ENCODE results near the gene ZNF26. TPM values are rescaled to one million over a fixed set of nuclear protein-coding genes. Genes with fewer than 3 reads are reported as not detected.
A peak's percentile ranks its signal among the peaks of the same experiment; 100 is the strongest.

ZNF26 gene
- total and polyA plus RNA-seq, 2 donors (not counting 1 experiment from before 2014, with no cell fraction given), result 36.0 to 38.3 TPM

DNA sequence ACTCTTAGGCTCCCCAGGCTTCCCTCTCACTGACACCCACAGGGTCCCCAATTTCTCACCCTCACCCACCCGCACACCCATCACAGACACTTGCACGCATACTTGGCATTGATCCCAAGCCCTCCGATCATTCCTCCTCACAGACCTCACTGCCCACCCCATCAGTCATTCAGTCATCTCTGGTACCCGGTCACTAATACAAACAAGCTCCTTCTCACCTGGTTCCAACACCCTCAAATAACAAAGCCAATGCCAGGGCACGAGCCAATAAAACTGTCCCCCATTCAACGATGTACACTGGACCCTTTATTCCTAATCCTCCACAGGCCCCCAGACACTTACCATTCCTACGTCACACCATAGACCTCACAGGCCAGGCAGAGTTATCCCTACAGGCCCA is 32.4 kb upstream of the ZNF26 start:
- H3K9me3 ChIP-seq (ENCODE audit: control extremely low read depth in 1 of 3, control insufficient read depth in 2 of 3, insufficient read depth in 1 of 3, low read length in 2 of 3), result peaks cover 0 to 37% (median 7%) of the 10 kb centered on the region in 3 donors
- TF ChIP-seq EZH2 (IDR thresholded peaks at IDR 0.05; ENCODE audit: borderline replicate concordance, insufficient read depth, low read depth, low read length, poor library complexity, severe bottlenecking) (no peak), CTCF (IDR thresholded peaks at IDR 0.05) (no peak)
- peaks cover 0 to 7% of the 10 kb centered on the region in 2 experiments for H3K36me3 ChIP-seq (replicated peaks in 1 of 2; ENCODE audit: control extremely low read depth in 1 of 2, control insufficient read depth in 1 of 2, extremely low read depth in 1 of 2, insufficient read depth in 2 of 2, low read length in 1 of 2)
- H4K20me1 ChIP-seq (ENCODE audit: control insufficient read depth, insufficient read depth, low read length, poor library complexity, severe bottlenecking), result peaks cover 20% of the 10 kb centered on the region
- DNase-seq (no peak), ATAC-seq (ENCODE audit: low read depth) (no peak)
- no peak overlapping the region for H2AFZ ChIP-seq (ENCODE audit: insufficient read depth, low read depth, low read length, poor library complexity, severe bottlenecking)
- Mint-ChIP-seq H3K4me3 (peak overlapping the region; percentile 37), H3K27ac (no peak overlapping the region), H3K9me3 (ENCODE audit: insufficient read depth) (peaks cover 2% of the 10 kb centered on the region), H3K27me3 (no peaks in the 10 kb centered on the region), H3K4me1 (peaks cover 26% of the 10 kb centered on the region)
- H3K4me2 ChIP-seq (replicated peaks; ENCODE audit: low read depth, low read length, poor library complexity, severe bottlenecking), result no peak overlapping the region
- H3K4me3 ChIP-seq (ENCODE audit: control extremely low read depth in 1 of 5, extremely low read depth in 1 of 5, insufficient read depth in 1 of 5, low read depth in 2 of 5, low read length in 4 of 5), result no peak overlapping the region
- ChIA-PET CTCF (no interaction called here), POLR2A (no interaction called here)
- no peaks in the 10 kb centered on the region for H3K27me3 ChIP-seq (replicated peaks in 1 of 4; ENCODE audit: control extremely low read depth in 1 of 4, control insufficient read depth in 3 of 4, insufficient read depth in 4 of 4, low read length in 3 of 4)
- H3K4me1 ChIP-seq (ENCODE audit: control insufficient read depth in 2 of 2, insufficient read depth in 2 of 2, low read length in 2 of 2), result peaks cover 11 to 19% of the 10 kb centered on the region in 2 donors
- intact Hi-C loops (cut with micrococcal nuclease), result no loop called here
- H3K79me2 ChIP-seq (ENCODE audit: control insufficient read depth, insufficient read depth, low read length), result peaks cover 84% of the 10 kb centered on the region
- H3K9ac ChIP-seq (ENCODE audit: low read length), result no peak overlapping the region
- H3K27ac ChIP-seq (ENCODE audit: low read length in 2 of 2), result no peak overlapping the region
- WGBS (ENCODE audit: insufficient coverage), result over 99% methylated on average over 7 of the region's 7 CpGs

- H3K27me3 ChIP-seq (replicated peaks in 1 of 4; ENCODE audit: control extremely low read depth in 1 of 4, control insufficient read depth in 3 of 4, insufficient read depth in 4 of 4, low read length in 3 of 4), result no peaks in the 10 kb centered on the region
- Mint-ChIP-seq H3K4me3 (peak overlapping the region; percentile 93), H3K4me1 (peaks cover 26% of the 10 kb centered on the region), H3K27me3 (no peaks in the 10 kb centered on the region), H3K27ac (peak overlapping the region; percentile 88), H3K9me3 (ENCODE audit: insufficient read depth) (peaks cover 2% of the 10 kb centered on the region)
- peak overlapping the region; percentile 89 for H3K4me2 ChIP-seq (replicated peaks; ENCODE audit: low read depth, low read length, poor library complexity, severe bottlenecking)
- ChIA-PET CTCF (no interaction called here), POLR2A (interaction anchor here (1.4 kb wide), 1 partner anchor 44 kb away, joined by 5 read pairs; no protein-coding TSS in a partner anchor)
- peaks cover 11 to 19% of the 10 kb centered on the region in 2 donors for H3K4me1 ChIP-seq (ENCODE audit: control insufficient read depth in 2 of 2, insufficient read depth in 2 of 2, low read length in 2 of 2)
- H3K79me2 ChIP-seq (ENCODE audit: control insufficient read depth, insufficient read depth, low read length), result peaks cover 76% of the 10 kb centered on the region
- H3K4me3 ChIP-seq (ENCODE audit: control extremely low read depth in 1 of 5, extremely low read depth in 1 of 5, insufficient read depth in 1 of 5, low read depth in 2 of 5, low read length in 4 of 5), result no peak overlapping the region
- H3K9me3 ChIP-seq (ENCODE audit: control extremely low read depth in 1 of 3, control insufficient read depth in 2 of 3, insufficient read depth in 1 of 3, low read length in 2 of 3), result peaks cover 0 to 30% (median 8%) of the 10 kb centered on the region in 3 donors
- H2AFZ ChIP-seq (ENCODE audit: insufficient read depth, low read depth, low read length, poor library complexity, severe bottlenecking), result peak overlapping the region; percentile 87
- H4K20me1 ChIP-seq (ENCODE audit: control insufficient read depth, insufficient read depth, low read length, poor library complexity, severe bottlenecking), result peaks cover 14% of the 10 kb centered on the region
- ATAC-seq (ENCODE audit: low read depth), result no peak
- H3K9ac ChIP-seq (ENCODE audit: low read length), result no peak overlapping the region
- WGBS (ENCODE audit: insufficient coverage), result 97% methylated on average over 10 of the region's 14 CpGs
- TF ChIP-seq EZH2 (IDR thresholded peaks at IDR 0.05; ENCODE audit: borderline replicate concordance, insufficient read depth, low read depth, low read length, poor library complexity, severe bottlenecking), result no peak
- TF ChIP-seq CTCF (IDR thresholded peaks at IDR 0.05), result no peak
- intact Hi-C loops (cut with micrococcal nuclease), result loop anchor here (5.0 kb wide), 1 partner anchor 807 kb away; no protein-coding TSS in a partner anchor
- DNase-seq, result peak; percentile 12
- H3K27ac ChIP-seq (ENCODE audit: low read length in 2 of 2), result no peak overlapping the region
- H3K36me3 ChIP-seq (replicated peaks in 1 of 2; ENCODE audit: control extremely low read depth in 1 of 2, control insufficient read depth in 1 of 2, extremely low read depth in 1 of 2, insufficient read depth in 2 of 2, low read length in 1 of 2), result peaks cover 0 to 1% of the 10 kb centered on the region in 2 experiments
Measured at GRCh38 chr12:132954471-132955048, 31.6 kb upstream of the ZNF26 start.

All from B cell (primary cell).